ENCODE results near the gene ISG15. TPM values are rescaled to one million over a fixed set of nuclear protein-coding genes. Genes with fewer than 3 reads are reported as not detected.
A peak's percentile ranks its signal among the peaks of the same experiment; 100 is the strongest.

Gene ISG15
- total and polyA plus RNA-seq, 2 of the 13 experiments (the other 11 are each of a cell fraction or from before 2014, with no cell fraction given), result 42.1 to 54.9 TPM

DNA sequence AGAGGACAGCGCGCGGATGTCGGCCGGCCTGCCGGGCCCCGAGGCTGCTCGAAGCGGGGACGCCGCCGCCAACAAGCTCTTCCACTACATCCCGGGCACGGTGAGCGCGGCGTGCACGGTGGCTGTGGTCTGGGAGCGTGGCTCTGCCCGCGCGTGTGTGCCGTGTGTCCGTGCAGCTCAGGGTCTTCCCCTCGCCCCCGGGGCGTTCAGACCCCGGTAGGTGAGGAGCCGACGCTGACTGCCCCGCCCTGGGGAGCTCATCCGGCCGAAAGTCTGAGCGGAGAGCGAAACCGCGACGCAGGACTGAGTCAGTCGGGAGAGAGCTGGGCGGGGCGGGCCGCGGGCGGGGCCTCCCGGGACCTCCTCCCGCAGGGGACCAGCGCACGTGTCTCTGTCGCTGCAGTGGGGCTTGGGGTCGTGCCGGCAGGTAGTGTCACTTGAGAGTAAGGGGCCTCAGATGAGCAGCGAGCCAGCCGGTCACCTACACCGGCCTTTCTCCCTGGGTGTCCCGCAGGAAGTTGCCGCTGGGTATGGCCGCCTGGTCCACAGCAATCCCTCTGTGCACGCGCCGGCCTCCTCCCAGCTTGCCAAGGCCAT is 46.5 kb upstream of the ISG15 start (continued):
- TF ChIP-seq MAZ (IDR thresholded peaks at IDR 0.05; ENCODE audit: borderline replicate concordance, low read depth, low read length) (0 out of 2 replicates have a peak, but pooled peaks have one; percentile 15), MAZ (CRISPR knock-in tag; IDR thresholded peaks at IDR 0.05; ENCODE audit: low read depth) (peak; percentile 40; the same call in 1 of the 2 replicates), CBFB (CRISPR knock-in tag; IDR thresholded peaks at IDR 0.05) (0 out of 2 replicates have a peak, but pooled peaks have one; percentile 48), ZNF781 (CRISPR knock-in tag; IDR thresholded peaks at IDR 0.05; ENCODE audit: borderline replicate concordance, not compliant biosample characterization) (peak; percentile 54), HMG20B (CRISPR knock-in tag; conservative IDR thresholded peaks at IDR 0.05) (no peak), NRL (CRISPR knock-in tag; IDR thresholded peaks at IDR 0.05; ENCODE audit: borderline replicate concordance) (no peak), ZNF451 (CRISPR knock-in tag; IDR thresholded peaks at IDR 0.05) (0 out of 2 replicates have a peak, but pooled peaks have one; percentile 30), ZBTB2 (CRISPR knock-in tag; IDR thresholded peaks at IDR 0.05; ENCODE audit: low read depth) (peak; percentile 51; the same call in 1 of the 2 replicates), TCF7L2 (IDR thresholded peaks at IDR 0.05; ENCODE audit: low read depth, low read length) (no peak), SMAD1 (CRISPR knock-in tag; IDR thresholded peaks at IDR 0.05; ENCODE audit: borderline replicate concordance, low read depth) (0 out of 2 replicates have a peak, but pooled peaks have one; percentile 47), FOXC1 (CRISPR knock-in tag; IDR thresholded peaks at IDR 0.05; ENCODE audit: borderline replicate concordance) (peak; percentile 30; the same call in 1 of the 2 replicates), SNAPC4 (CRISPR knock-in tag; IDR thresholded peaks at IDR 0.05) (0 out of 2 replicates have a peak, but pooled peaks have one; percentile 19), AHR (CRISPR knock-in tag; IDR thresholded peaks at IDR 0.05) (no peak), GATAD1 (CRISPR knock-in tag; IDR thresholded peaks at IDR 0.05) (0 out of 2 replicates have a peak, but pooled peaks have one; percentile 22)
- TF ChIP-seq, protein P1, sequence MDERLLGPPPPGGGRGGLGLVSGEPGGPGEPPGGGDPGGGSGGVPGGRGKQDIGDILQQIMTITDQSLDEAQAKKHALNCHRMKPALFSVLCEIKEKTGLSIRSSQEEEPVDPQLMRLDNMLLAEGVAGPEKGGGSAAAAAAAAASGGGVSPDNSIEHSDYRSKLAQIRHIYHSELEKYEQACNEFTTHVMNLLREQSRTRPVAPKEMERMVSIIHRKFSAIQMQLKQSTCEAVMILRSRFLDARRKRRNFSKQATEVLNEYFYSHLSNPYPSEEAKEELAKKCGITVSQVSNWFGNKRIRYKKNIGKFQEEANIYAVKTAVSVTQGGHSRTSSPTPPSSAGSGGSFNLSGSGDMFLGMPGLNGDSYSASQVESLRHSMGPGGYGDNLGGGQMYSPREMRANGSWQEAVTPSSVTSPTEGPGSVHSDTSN (CRISPR knock-in tag; IDR thresholded peaks at IDR 0.05), result no peak

All from HepG2 (cell line).